ENCODE results near the gene MMP3.

MMP3 gene

GRCh38 chr11:102830001-102830727 lies 13.2 kb downstream of the MMP3 start:
- no peaks in the 10 kb centered on the region for H3K9me3 ChIP-seq (ENCODE audit: low read length)
- H3K27me3 ChIP-seq (ENCODE audit: insufficient read depth, low read length) = no peaks in the 10 kb centered on the region
- H3K36me3 ChIP-seq (ENCODE audit: insufficient read depth, low read length) = no peaks in the 10 kb centered on the region
- H3K4me1 ChIP-seq (ENCODE audit: insufficient read depth, low read length) = no peaks in the 10 kb centered on the region
- no peak overlapping the region for H3K4me3 ChIP-seq (ENCODE audit: low read length)
- no peak overlapping the region for H2AFZ ChIP-seq (ENCODE audit: low read depth, low read length)

GRCh38 chr11:102829316-102830000 lies 14.0 kb downstream of the MMP3 start:
- Histone ChIP-seq H3K36me3 (ENCODE audit: insufficient read depth, low read length) (no peaks in the 10 kb centered on the region), H3K27me3 (ENCODE audit: insufficient read depth, low read length) (no peaks in the 10 kb centered on the region), H3K4me3 (ENCODE audit: low read length) (no peak overlapping the region), H2AFZ (ENCODE audit: low read depth, low read length) (no peak overlapping the region), H3K9me3 (ENCODE audit: low read length) (no peaks in the 10 kb centered on the region), H3K4me1 (ENCODE audit: insufficient read depth, low read length) (no peaks in the 10 kb centered on the region)

- Histone ChIP-seq H3K9me3 (ENCODE audit: low read length) (no peaks in the 10 kb centered on the region), H3K36me3 (ENCODE audit: insufficient read depth, low read length) (no peaks in the 10 kb centered on the region), H2AFZ (ENCODE audit: low read depth, low read length) (no peak overlapping the region), H3K4me3 (ENCODE audit: low read length) (no peak overlapping the region), H3K4me1 (ENCODE audit: insufficient read depth, low read length) (no peaks in the 10 kb centered on the region), H3K27me3 (ENCODE audit: insufficient read depth, low read length) (no peaks in the 10 kb centered on the region)
Measured at GRCh38 chr11:102824556-102824955, 18.9 kb downstream of the MMP3 start.

DNA sequence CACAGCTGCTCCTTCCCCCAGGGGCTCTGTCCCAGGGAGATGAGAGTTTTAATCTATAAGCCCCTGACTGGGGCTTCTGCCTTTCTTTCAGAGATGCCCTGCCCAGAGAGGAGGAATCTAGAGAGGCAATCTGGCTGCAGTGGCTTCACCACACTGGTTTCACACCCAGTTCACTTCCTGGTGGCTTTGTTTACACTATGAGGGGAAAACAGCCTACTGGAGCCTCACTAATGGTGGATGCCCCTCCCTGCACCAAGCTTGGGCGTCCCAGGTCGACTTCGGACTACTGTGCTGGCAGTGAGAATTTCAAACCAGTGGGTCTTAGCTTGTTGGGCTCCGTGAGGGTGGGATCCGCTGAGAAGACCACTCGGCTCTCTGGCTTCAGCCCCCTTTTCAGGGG lies 23.9 kb downstream of the MMP3 start:
- no peaks in the 10 kb centered on the region for H3K27me3 ChIP-seq (ENCODE audit: insufficient read depth, low read length)

GRCh38 chr11:102813484-102813883 lies 29.9 kb downstream of the MMP3 start:
- no peaks in the 10 kb centered on the region for H3K27me3 ChIP-seq (ENCODE audit: insufficient read depth, low read length)
- no peaks in the 10 kb centered on the region for H3K36me3 ChIP-seq (ENCODE audit: insufficient read depth, low read length)
- no peak overlapping the region for H2AFZ ChIP-seq (ENCODE audit: low read depth, low read length)
- H3K9me3 ChIP-seq (ENCODE audit: low read length) = no peaks in the 10 kb centered on the region
- no peak overlapping the region for H3K4me3 ChIP-seq (ENCODE audit: low read length)
- H3K4me1 ChIP-seq (ENCODE audit: insufficient read depth, low read length) = no peaks in the 10 kb centered on the region

More for the DNA sequence above, 23.9 kb downstream of the MMP3 start:
- Histone ChIP-seq H3K4me3 (ENCODE audit: low read length) (no peak overlapping the region), H3K9me3 (ENCODE audit: low read length) (no peaks in the 10 kb centered on the region), H3K4me1 (ENCODE audit: insufficient read depth, low read length) (no peaks in the 10 kb centered on the region), H3K36me3 (ENCODE audit: insufficient read depth, low read length) (no peaks in the 10 kb centered on the region), H2AFZ (ENCODE audit: low read depth, low read length) (no peak overlapping the region)

DNA sequence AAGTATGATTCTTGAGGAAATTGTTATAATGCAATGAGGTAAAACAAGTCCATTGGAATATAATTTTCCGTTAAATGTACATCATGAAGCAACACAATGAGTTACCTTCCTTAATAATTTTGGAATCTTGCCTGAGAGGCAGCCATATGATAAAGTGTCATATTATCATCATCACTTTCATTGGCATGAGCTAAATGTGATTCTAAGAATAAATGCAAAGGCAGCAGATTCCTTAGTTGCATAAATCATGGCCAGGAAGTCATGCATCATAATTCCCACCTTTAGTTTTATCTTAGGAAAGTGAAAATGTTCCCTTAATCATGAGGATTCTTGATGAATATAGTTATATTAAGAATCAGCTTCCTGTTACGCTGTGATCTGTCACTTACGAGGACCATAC lies 31.2 kb downstream of the MMP3 start:
- Histone ChIP-seq H3K9me3 (ENCODE audit: low read length) (no peaks in the 10 kb centered on the region), H3K27me3 (ENCODE audit: insufficient read depth, low read length) (no peaks in the 10 kb centered on the region), H3K4me1 (ENCODE audit: insufficient read depth, low read length) (no peaks in the 10 kb centered on the region), H3K36me3 (ENCODE audit: insufficient read depth, low read length) (no peaks in the 10 kb centered on the region), H2AFZ (ENCODE audit: low read depth, low read length) (no peak overlapping the region), H3K4me3 (ENCODE audit: low read length) (no peak overlapping the region)

DNA sequence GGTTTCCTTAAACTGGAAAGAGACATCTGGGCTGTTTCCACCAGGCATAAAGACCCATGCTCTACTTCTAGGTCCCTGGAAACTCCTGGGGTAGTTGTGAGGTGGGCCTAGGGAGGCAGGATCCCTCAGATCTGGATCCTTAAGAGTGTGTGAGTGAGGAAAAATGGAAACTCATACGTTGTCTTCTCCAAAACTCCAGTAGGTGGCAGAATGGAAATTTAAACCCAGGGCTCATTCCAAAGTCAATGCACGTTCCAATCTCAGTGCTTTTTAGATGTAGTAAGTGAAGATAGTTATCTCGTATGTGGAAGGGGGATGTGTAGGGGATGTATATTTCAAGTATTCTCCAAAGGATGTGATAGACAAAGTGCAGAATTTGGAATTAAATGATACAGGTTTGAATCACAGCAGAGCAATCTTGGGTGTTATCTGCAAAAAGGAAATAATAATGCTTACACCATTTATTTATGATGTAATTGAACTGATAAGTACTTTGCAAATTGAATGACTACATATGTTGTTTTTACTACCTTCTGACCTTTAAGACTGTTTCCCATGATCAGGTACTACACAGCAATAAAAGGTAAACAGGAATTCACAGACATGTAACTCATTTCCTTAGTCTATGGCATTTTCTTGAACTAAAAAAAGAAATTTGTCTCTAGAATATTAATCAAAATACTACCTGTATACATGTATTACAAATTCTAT lies 32.3 kb downstream of the MMP3 start:
- H3K36me3 ChIP-seq (ENCODE audit: insufficient read depth, low read length) = no peaks in the 10 kb centered on the region
- no peaks in the 10 kb centered on the region for H3K27me3 ChIP-seq (ENCODE audit: insufficient read depth, low read length)
- H3K9me3 ChIP-seq (ENCODE audit: low read length) = no peaks in the 10 kb centered on the region
- H2AFZ ChIP-seq (ENCODE audit: low read depth, low read length) = no peak overlapping the region
- no peaks in the 10 kb centered on the region for H3K4me1 ChIP-seq (ENCODE audit: insufficient read depth, low read length)
- H3K4me3 ChIP-seq (ENCODE audit: low read length) = no peak overlapping the region

DNA sequence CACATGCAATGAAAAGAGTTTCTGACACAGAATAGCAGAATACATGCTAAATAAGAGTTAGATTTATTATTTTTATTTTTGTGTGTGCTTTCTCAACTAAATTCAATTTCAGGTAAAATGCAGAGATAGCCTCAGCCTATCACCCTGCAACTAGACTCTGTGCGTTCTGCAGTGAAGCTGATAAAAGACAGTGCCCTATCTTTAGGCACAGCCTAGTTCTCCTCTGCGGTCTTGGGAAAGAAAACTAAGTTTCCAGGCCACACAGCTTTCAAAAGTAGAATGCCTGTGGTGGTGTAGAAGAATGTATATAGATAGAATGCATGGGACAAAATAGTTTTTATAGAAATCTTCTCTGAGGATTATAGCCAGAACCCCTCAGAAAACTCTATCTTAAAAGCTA lies 33.4 kb downstream of the MMP3 start:
- no peak overlapping the region for H2AFZ ChIP-seq (ENCODE audit: low read depth, low read length)
- no peaks in the 10 kb centered on the region for H3K9me3 ChIP-seq (ENCODE audit: low read length)
- no peaks in the 10 kb centered on the region for H3K36me3 ChIP-seq (ENCODE audit: insufficient read depth, low read length)
- H3K4me3 ChIP-seq (ENCODE audit: low read length) = no peak overlapping the region
- H3K27me3 ChIP-seq (ENCODE audit: insufficient read depth, low read length) = no peaks in the 10 kb centered on the region
- H3K4me1 ChIP-seq (ENCODE audit: insufficient read depth, low read length) = no peaks in the 10 kb centered on the region

DNA sequence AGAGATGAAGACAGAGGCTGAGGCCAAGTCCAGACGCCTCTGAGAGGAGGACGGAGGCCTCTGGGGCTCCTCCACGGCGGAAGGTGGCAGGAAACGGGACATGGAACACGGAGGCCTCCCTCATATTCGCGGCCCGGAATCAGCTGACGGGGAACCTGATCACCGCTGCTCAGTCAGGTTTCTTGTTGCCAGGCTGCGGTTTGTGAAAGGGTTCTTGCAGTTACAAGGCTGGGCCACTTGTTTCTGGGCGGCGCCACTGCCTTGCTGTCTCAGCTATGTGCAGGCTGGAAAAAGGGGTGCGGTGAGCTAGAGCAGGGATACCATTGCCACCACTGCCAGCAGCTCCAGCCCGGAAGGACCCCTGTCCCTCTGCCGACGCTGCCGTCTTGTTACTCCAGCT lies 35.5 kb downstream of the MMP3 start:
- Histone ChIP-seq H3K4me3 (ENCODE audit: low read length) (no peak overlapping the region), H3K4me1 (ENCODE audit: insufficient read depth, low read length) (no peaks in the 10 kb centered on the region), H3K27me3 (ENCODE audit: insufficient read depth, low read length) (no peaks in the 10 kb centered on the region), H2AFZ (ENCODE audit: low read depth, low read length) (no peak overlapping the region), H3K9me3 (ENCODE audit: low read length) (no peaks in the 10 kb centered on the region), H3K36me3 (ENCODE audit: insufficient read depth, low read length) (no peaks in the 10 kb centered on the region)

- Histone ChIP-seq H3K4me1 (ENCODE audit: insufficient read depth, low read length) (no peaks in the 10 kb centered on the region), H3K36me3 (ENCODE audit: insufficient read depth, low read length) (no peaks in the 10 kb centered on the region), H3K27me3 (ENCODE audit: insufficient read depth, low read length) (no peaks in the 10 kb centered on the region), H2AFZ (ENCODE audit: low read depth, low read length) (no peak overlapping the region), H3K9me3 (ENCODE audit: low read length) (no peaks in the 10 kb centered on the region), H3K4me3 (ENCODE audit: low read length) (no peak overlapping the region)
Measured at GRCh38 chr11:102806296-102806695, 37.1 kb downstream of the MMP3 start.

DNA sequence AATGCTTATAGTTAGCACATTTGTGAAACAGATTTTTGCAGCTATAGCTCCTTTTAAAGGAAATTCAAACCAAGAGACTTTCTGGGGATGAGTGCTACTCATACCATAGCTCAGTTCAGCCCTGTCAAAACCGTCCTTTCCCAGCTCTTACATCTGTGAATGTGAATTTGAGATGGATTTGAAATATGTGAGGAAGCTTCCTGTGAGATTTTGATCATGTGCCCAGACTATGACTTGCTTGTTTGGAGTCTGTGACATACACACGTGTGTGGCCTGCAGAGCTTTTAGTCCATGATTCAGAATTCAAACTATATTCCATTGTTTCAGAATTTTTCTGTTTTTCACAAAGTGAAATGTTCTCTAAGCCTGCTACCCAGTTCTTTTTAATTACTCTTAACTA lies 41.1 kb downstream of the MMP3 start:
- no peak overlapping the region for H2AFZ ChIP-seq (ENCODE audit: low read depth, low read length)
- no peaks in the 10 kb centered on the region for H3K4me1 ChIP-seq (ENCODE audit: insufficient read depth, low read length)
- H3K4me3 ChIP-seq (ENCODE audit: low read length) = no peak overlapping the region
- no peaks in the 10 kb centered on the region for H3K9me3 ChIP-seq (ENCODE audit: low read length)
- H3K27me3 ChIP-seq (ENCODE audit: insufficient read depth, low read length) = no peaks in the 10 kb centered on the region
- H3K36me3 ChIP-seq (ENCODE audit: insufficient read depth, low read length) = no peaks in the 10 kb centered on the region

GRCh38 chr11:102800767-102801166 lies 42.6 kb downstream of the MMP3 start:
- Histone ChIP-seq H3K36me3 (ENCODE audit: insufficient read depth, low read length) (no peaks in the 10 kb centered on the region), H2AFZ (ENCODE audit: low read depth, low read length) (no peak overlapping the region), H3K27me3 (ENCODE audit: insufficient read depth, low read length) (no peaks in the 10 kb centered on the region), H3K4me3 (ENCODE audit: low read length) (no peak overlapping the region), H3K9me3 (ENCODE audit: low read length) (no peaks in the 10 kb centered on the region), H3K4me1 (ENCODE audit: insufficient read depth, low read length) (no peaks in the 10 kb centered on the region)

- H3K9me3 ChIP-seq (ENCODE audit: low read length) = no peaks in the 10 kb centered on the region
- H3K4me3 ChIP-seq (ENCODE audit: low read length) = no peak overlapping the region
- H3K4me1 ChIP-seq (ENCODE audit: insufficient read depth, low read length) = no peaks in the 10 kb centered on the region
- no peaks in the 10 kb centered on the region for H3K27me3 ChIP-seq (ENCODE audit: insufficient read depth, low read length)
- no peak overlapping the region for H2AFZ ChIP-seq (ENCODE audit: low read depth, low read length)
- H3K36me3 ChIP-seq (ENCODE audit: insufficient read depth, low read length) = no peaks in the 10 kb centered on the region
Measured at GRCh38 chr11:102799681-102800340, 43.6 kb downstream of the MMP3 start.
